HPDE6-E6E7 (cell line): ENCODE measurements around the gene COQ5.
"Not testable (repeated sequence)": the region's sequence is repeated elsewhere in the genome, so short reads cannot be mapped to it uniquely, and the experiment has no call there.

Source experiments
- DNase-seq: peaks from one replicate; pipeline ENCODE4 v3.0.0; 2011; ENCODE audit warnings: missing footprints; ENCODE audit errors: extremely low spot score

The COQ5 gene, protein sequence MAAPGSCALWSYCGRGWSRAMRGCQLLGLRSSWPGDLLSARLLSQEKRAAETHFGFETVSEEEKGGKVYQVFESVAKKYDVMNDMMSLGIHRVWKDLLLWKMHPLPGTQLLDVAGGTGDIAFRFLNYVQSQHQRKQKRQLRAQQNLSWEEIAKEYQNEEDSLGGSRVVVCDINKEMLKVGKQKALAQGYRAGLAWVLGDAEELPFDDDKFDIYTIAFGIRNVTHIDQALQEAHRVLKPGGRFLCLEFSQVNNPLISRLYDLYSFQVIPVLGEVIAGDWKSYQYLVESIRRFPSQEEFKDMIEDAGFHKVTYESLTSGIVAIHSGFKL

DNA sequence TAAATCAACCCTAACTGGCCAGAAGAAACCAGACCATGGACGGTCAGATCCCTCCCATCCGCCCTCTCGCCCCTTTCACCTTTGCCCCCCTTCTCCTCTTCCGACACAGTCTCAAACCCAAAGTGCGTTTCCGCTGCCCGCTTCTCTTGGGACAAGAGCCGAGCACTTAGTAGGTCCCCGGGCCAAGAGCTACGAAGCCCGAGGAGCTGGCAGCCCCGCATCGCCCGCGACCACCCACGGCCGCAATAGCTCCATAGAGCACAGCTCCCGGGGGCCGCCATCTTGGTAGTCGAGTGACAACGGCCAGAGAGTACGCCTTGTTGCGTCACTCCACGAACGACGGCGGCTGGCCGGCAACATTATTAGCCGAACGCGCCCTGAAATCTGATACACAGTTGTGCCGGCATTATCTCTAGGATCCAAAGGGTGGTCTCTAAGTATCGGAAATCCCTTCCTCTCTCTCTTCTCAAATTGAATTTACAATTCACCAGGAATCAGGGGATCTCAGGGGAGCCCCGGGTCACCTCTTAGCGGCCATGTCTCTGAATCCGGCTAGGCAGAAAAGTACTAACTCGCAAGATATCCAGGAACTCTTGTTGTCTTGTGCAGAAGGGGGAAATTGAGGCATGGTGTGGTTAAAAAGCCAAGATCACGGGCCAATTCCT is at the start of gene COQ5:
Gene COQ5 (minus strand): TSS at position 298 of the 665 bp plus-strand sequence. CDS start 17 bp downstream, at position 281.
- peak; percentile 74 for DNase-seq

DNA sequence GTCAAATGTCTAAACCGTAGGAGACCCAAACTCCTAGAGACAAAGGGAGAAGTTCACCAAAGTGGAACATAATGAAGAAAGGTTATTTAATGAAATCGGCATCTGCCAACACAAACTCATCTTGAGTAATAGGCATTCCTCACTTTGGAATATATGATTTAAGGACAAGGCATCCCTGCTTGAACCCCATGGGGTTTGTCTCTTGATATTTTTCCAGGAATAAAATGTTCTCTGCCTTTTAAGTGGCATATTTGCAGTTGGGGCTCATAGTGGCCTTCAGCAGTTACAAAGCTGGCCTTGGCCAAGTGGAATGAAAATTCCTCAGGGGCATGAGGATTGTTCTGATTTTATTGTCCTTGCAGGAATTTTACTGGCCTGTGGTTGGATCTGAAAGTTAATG is 45.1 kb upstream of the COQ5 start:
- no peak for DNase-seq

DNA sequence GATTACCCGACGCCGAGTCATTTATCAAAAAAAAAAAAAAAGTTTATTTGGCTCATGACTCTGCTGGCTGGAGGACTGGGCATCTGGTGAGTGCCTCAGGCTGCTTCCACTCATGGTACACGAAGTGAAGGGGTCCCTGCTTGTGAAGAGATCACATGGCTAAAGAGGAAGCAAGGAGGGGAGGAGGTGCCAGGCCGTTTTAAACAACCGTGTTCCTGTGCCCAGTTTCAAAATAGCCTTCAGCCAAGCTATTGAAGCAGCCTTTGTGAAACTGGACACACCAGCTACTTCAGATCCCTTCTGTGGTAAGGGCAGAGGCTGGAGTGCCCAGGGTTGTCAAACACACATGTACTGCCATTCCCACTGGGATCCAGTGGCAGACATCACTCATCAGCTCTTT is 44.6 kb upstream of the COQ5 start:
- no peak for DNase-seq

DNA sequence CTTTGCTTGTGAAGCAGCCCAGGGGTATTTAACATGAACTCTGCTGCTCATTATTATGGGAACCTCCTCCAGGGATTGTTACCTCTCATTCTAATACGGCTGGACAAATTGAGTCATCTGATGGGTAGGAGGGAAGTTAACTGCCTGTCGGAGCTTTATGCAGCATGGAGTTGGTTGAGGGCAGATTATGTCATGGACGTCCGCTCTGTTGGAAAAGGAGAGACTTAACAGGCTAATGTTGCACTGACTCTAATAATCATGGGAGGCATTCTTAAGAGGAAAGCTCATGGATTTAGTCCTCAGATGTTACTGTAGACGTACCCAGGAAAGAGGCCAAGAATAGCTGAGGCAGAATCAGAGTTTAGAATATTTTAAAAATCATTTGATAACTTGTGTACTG is 42.3 kb upstream of the COQ5 start:
- no peak for DNase-seq

DNA sequence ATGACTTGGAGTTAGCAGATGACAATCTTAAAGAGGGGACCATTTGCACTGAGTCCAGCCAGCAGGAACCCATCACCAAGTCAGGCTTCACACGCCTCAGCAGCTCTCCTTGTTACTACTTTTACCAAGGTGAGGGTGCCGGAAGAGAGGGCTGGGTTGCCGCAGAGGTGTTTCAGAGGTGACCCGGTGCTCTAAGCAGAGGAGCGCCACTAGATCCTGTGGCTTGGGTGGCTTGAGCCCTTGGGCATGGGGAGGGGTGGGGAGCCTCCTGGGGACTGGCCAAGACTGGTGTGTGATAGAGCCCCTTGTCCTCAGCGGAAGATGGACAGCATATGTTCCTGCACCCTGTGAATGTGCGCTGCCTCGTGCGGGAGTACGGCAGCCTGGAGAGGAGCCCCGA is 34.5 kb upstream of the COQ5 start:
- DNase-seq, result no peak

DNA sequence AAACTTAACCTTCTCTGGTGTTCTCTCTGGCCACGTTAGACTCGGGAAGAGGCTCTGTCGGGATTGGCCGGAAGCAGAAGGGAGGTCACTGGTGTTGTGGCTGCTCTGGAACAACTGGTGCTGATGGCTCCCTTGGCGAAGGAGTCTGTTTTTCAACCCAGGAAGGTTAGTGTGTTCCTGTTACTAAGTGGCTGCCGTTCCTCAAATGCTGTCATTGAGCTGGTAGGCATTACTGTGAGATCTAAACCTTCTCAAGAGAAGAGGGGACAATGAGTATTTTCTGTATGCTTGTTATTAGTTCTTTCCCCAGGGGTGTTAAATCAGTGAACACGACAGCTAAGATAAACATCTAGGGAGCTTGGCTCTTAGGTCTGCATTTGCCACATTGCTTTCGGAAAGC is 33.9 kb upstream of the COQ5 start:
- no peak for DNase-seq

DNA sequence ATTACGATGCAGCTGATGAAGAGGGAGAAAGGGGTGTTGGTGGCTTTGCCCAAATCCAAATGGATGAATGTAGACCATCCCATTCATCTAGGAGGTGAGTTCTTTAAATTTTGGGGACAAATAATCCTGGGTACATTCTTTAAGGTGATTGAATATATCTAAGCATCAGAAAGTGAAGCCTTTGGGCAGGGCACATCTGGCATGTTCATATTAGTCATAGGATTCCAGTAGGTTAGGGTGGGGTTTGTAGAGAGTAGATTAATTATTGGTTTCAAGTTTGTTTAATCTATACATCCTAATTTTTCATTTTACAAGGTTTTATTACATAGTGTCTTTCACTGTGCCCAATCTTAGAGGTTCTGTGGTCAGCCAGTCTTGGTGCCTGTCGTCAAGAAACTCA is 28.6 kb upstream of the COQ5 start:
- DNase-seq, result no peak

DNA sequence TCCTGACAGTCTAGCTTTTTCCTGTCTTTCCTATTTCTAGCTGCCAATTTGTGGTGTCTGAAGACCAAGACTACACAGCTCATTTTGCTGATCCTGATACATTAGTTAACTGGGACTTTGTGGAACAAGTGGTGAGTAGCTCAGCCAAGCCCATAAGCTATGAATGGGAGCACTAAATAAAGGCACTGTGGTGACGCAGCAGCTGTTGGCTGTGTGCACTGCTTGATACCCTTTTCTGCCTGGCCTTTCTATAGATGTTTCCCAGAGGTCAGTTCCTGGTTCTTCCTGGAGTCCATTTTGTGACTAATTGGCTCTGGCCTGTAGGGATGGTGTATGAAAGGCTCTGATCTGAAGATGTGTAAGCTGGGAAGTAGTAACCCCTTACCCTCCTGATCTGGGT is 25.7 kb upstream of the COQ5 start:
- DNase-seq, result no peak

DNA sequence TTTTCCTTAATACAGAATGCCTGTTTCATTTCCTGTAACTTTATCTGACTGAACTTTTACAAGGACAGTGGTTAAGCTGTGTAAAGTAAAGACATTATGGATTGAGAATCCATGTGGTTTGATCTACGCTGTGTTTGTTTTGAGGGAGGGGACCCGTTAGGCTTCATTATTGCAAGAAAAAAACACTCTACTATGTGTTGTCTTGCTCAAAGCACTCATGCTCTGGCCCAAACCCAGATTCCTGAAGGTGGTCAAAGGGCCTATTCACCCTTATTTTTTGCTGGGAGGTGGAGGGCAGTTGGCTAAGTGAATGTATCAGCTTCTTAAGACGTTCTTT is 17.1 kb upstream of the COQ5 start:
- DNase-seq, result no peak

DNA sequence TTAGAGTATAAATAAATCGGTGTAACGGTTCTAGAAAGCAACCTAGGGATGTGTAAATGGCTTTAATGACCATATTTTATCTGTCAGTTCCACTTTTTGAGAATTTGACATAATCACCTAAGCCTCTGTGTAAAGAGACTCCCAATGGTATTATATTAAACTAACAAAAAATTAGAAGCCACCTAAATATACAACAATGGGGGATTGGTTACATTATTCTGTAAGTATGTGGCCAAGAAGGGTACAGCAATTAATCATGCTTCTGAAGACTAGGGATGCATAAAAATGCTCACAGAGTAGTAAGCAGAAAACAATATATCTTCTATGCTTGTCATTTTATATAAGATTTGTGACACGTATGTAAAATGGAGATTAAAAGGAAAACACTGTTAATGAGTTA is 15.7 kb upstream of the COQ5 start:
- DNase-seq, result no peak

DNA sequence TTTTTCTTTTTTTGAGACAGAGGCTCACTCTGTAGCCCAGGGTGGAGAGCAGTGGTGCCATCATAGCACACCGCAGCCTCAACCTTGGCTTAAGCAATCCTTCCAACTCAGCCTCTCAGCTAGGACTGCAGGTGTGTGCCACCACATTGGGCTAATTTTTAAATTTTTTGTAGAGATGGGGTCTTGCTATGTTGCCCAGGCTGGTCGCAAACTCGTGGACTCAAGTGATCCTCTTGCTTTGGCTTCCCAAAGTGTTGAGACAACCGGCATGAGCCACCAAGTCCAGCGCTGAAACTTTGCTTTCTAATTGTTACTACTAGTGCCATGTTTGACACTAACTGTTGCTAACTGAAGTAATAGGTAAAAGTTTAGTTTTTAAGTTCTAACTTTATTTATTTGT is 13.2 kb upstream of the COQ5 start:
- DNase-seq, result no peak

DNA sequence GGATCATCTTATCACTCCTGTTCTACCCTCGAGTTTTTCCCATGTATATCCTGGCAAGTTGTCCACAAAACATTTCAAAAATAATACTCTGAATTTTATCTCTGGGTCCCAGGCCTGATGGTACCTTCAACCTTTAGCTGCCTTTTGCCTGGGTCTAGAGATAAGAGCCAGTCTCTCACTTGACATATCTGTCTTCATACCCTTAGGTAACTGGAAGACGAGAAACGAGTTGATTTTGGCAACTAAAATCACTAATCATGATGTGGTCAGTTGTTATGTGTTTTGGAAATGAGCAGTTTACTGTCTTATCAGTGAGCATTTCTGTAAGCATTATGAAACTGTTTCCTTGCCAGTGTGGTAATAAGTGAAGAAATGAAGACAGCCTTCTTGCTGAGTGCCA is 11.5 kb upstream of the COQ5 start:
- no peak for DNase-seq

DNA sequence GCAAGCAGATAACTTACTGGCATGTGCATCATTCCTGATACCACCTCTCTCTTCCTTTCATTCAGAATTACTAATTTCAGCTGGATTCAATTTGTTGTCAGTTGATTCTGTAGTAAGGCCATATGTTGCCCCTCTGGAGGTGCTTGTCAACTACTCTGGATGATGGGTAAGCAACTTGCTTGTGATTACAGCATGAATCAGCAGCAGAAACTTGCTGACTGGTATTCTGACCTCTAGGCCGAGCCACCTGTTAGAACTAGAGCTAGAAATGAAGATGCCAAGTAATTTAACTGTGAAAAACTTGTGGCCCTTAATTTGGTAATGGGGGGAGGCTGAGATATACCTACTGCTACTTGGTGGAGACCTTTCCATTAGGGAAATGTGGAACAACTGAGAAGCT is 10.3 kb upstream of the COQ5 start:
- no peak for DNase-seq

DNA sequence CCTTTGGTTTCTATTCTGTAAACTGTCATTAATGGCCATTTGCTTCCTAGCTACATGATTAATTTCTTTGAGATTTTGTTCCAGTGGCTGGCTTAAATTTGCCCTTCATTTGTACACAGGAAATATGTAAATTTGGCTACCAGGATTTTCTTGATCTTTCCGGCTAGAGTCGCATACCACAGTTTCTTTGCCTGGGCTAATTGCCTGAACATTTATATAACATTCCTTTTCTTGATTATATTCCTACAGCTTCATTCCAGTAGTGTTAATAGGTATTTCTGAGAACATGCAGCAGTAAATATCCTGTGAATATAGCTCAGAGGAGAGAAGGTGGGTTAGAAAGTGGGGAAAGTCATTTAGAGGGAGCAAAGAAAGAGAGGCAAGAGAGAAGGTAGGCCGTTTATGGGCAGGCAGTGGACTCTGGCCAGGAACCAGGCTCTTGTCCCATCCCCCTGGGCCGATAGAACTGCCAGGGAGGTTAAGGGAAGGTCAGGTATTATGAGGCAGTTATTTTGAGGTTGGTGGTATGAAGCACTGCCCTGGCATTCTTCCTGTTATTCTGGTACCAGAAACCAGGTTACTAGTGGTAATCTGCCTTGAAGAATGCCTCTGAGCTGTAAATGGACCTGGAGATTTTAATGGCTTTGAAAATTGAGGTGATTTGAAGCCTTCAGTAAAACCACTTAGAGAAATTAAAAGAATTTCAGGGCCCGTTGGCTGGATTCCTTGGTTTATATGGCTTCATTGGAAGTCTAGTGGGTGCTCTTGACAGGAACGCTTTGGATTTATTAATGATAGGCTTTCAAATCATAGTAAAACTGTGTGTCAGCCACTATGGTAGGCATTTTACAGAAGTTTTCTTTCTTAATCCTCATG is 9.6 kb upstream of the COQ5 start:
- peak; percentile 41 for DNase-seq

DNA sequence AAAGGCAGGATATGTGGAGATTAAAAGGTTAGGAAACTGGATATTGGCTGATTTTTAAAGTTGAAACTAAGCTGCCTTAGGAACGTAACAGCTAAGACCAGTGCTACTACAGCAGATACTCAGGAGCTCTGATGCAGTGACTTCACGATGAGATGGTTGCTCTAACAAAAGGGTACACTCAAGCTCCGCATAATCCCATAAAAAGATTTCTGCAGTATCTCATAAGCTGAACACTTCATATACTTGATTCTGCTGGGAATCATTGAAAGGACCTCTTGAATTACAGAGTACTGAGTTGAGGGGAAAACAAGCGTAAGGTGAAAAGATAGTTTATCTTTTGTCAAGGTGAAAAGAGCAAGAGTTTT is 8.9 kb upstream of the COQ5 start:
- DNase-seq, result no peak

DNA sequence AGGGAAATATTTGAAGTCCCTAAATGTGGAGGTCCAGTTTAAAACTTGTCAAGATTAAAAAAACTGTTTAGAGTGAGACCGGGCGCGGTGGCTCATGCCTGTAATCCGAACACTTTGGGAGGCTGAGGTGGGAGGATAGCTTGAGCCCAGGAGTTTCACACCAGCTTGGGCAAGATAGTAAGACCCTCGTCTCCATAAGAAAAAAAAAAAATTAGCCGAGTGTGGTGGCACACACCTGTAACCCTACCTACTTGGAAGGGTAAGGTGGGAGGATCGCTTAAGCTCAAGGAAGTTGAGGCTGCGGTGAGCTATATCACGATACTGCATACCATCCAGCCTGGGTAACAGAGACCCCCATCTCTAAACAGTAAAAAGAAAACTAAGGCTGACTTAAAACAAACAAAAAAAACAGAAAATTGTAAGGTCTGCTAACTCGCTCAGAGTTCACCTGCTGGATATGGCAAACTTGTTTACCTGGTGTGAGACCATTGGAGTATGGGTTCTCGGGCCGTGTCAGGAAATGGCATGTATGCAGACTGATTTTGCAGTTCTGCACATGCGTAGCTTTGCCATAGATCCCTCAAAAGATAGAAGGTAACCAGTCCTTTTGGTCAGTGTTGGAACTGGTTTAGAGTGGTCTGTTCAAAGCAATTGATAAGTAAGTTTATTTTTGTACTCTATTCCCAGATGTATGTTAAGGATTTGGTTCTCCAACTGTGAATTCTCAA is 7.3 kb upstream of the COQ5 start:
- no peak for DNase-seq

DNA sequence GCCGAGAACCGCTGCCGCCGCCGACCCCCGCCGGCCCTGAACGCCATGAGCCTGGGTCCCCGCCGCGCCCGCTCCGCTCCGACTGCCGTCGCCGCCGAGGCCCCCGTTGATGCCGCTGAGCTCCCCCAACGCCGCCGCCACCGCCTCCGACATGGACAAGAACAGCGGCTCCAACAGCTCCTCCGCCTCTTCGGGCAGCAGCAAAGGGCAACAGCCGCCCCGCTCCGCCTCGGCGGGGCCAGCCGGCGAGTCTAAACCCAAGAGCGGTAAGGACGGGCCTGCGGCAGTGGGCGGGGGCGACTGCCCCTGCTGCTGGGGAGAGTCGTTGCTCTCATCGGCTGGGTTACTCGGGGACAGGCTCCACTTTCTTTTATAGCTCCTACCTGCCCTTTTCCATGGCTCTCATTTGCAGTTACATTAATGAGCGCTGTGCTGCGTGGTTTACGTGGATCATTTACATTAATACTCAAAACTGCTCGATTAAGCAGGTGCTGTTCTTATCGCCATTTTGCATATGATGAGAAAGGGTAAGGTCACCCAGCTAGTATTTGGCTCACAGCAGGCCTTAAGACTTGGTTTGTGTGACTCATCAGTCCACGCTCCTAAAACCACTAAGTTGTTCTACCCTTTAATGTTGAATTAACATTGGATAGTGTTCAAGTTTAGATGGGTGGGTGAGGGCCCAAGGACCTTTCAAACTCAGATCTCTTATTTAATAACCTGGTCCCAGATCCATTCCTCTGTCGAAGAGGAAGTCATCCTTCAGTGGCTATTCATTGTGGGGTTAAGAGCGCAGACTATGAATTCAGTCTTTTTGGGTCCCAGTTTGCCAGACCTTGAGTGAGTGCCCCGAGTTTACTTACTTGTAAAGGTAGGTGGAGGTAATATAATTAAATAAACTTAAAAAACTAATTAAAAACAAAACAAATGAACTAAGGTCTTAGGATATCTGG is 6.0 kb upstream of the COQ5 start:
- DNase-seq, result peak; percentile 39

DNA sequence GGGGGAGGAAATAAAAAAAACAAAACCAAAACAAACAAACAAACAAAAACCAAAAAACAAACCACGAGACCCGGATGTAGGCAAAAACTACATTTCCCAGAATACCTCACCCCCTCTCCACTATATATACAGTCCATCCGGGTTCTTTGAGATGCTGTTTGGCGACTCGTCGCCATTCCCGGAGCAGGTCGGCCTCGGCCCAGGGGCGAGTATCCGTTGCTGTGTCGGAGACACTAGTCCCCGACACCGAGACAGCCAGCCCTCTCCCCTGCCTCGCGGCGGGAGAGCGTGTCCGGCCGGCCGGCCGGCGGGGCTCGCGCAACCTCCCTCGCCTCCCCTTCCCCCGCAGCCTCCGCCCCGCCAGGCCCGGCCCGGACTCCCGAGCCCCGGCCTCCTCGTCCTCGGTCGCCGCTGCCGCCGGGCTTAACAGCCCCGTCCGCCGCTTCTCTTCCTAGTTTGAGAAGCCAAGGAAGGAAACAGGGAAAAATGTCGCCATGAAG is 5.3 kb upstream of the COQ5 start, which contains the start of gene RNF10:
Gene RNF10 (plus strand): TSS at position 154 of the 500 bp plus-strand sequence. CDS start 456 bp downstream, outside the sequence.
- DNase-seq, result peak; percentile 79

DNA sequence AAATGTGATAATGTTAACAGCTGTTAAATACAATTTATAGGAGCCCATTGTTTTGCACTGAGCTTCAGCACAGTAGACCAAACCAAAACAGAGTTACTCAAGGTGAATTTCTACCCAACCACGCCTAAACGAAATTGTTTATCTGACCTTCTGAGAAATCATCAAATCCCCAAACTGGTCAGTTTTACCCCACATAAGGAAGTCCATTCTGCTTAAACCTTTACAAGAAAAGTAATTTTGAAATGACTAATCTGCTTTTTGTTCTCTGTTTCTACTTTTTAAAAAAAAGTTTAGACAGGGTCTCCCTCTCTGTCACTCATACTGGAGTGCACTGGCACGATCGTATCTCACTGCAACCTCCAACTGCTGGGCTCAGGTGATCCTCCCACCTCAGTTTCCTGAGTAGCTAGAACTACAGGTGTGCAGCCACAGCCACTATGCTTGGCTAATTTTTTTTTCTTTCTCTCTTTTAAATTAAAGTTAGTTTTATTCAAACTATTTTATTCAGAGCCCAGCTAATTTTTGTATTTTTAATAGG is 3.8 kb upstream of the COQ5 start:
- no peak for DNase-seq

DNA sequence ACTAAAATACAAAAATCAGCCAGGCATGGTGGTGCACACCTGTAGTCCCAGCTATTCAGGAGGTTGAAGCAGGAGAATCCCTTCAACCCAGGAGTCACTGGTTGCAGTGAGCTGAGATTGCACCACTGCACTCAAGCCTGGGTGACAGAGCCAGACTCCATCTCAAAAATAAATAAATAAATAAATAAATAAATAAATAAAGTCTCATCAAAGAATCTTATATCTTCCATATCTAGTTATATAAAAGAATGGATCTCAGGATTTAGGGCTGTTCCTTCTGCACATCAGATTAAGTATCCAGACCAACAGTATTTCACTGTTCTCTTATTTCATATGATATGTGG is 1.4 kb upstream of the COQ5 start:
- DNase-seq, result not testable (repeated sequence)
